ENCODE data around the gene CDH4. TPM values are rescaled to one million over a fixed set of nuclear protein-coding genes. Genes with fewer than 3 reads are reported as not detected.

The CDH4 gene
- total and polyA plus RNA-seq, 2 of the 8 experiments (the other 6 are each of a cell fraction or from before 2014, with no cell fraction given): 4.3 to 7.9 TPM

- TF ChIP-seq CHD7 (IDR thresholded peaks at IDR 0.05; ENCODE audit: insufficient replicate concordance, low read length) (no peak), SIRT6 (IDR thresholded peaks at IDR 0.05; ENCODE audit: low read length) (no peak), CREB1 (IDR thresholded peaks at IDR 0.05) (no peak), TEAD4 (IDR thresholded peaks at IDR 0.05; ENCODE audit: low read depth, low read length) (no peak), KDM1A (IDR thresholded peaks at IDR 0.05; ENCODE audit: borderline replicate concordance, low read length) (no peak), SIN3A (conservative IDR thresholded peaks at IDR 0.05 in 1 of 2, IDR thresholded peaks at IDR 0.05 in 1 of 2; ENCODE audit: low read depth in 1 of 2, low read length in 2 of 2) (no peak), ATF2 (IDR thresholded peaks at IDR 0.05; ENCODE audit: low read length) (no peak), SRF (IDR thresholded peaks at IDR 0.05; ENCODE audit: low read depth, low read length) (no peak)
These were observed 388.2 kb downstream of the CDH4 start (continued) for GRCh38 chr20:61640131-61640870.

All from H1 (cell line).